Ovary (tissue), 3 donors: ENCODE data around the gene TNP2.

Experiments
- CTCF ChIP-seq, 3 donors: fragments of 450-650 bp in 2 of 3; fragments of 200-600 bp in 1 of 3; IDR thresholded peaks; one replicate each; pipeline versions ENCODE4 v1.5.1 to v1.8.0; 2016 to 2022; ENCODE audit warnings: antibody characterized with exemption in 3 of 3, mild to moderate bottlenecking in 1 of 3
- POLR2A ChIP-seq: fragments of 450-650 bp; IDR thresholded peaks from one replicate; pipeline ENCODE4 v1.6.1; 2017; ENCODE audit warnings: antibody characterized with exemption, mild to moderate bottlenecking, moderate library complexity
- donor health status: DM: no; HTN: no; CAD: no.

- no peak for TF ChIP-seq POLR2A
- no peak for TF ChIP-seq CTCF (IDR thresholded peaks at IDR 0.05)
These were observed 21.0 kb downstream of the TNP2 start for GRCh38 chr16:11248133-11248532.
